A549 (cell line): ENCODE data around the gene ARG2. TPM values are rescaled to one million over a fixed set of nuclear protein-coding genes. Genes with fewer than 3 reads are reported as not detected.

ENCODE experiments used
- BCL3 ChIP-seq: fragments of >200 bp; sonication (Bioruptor Twin); formaldehyde crosslinking; IDR thresholded peaks from 3 replicates; pipeline ENCODE4 v1.6.1; 2016
- BHLHE40 ChIP-seq: IDR thresholded peaks from 2 replicates; pipeline ENCODE4 v1.6.1; 2012; ENCODE audit warnings: low read depth, low read length, inconsistent platforms
- CHD2 ChIP-seq: fragments of 150-350 bp; IDR thresholded peaks from 2 replicates; pipeline ENCODE4 v1.6.1; 2014; ENCODE audit warnings: low read length; ENCODE audit not compliant: partially characterized antibody
- CHD4 ChIP-seq: fragments of 200-600 bp; sonication (generic); IDR thresholded peaks from 2 replicates; pipeline ENCODE4 v1.6.1; 2016; ENCODE audit warnings: antibody characterized with exemption, mild to moderate bottlenecking, borderline replicate concordance
- EHF ChIP-seq: fragments of 250-450 bp; sonication (Bioruptor Pico); IDR thresholded peaks from 2 replicates; pipeline ENCODE4 v1.5.0; 2020; ENCODE audit warnings: mild to moderate bottlenecking
- EHMT2 ChIP-seq: fragments of 200-600 bp; sonication (generic); IDR thresholded peaks from 2 replicates; pipeline ENCODE4 v1.6.1; 2016; ENCODE audit warnings: antibody characterized with exemption, low read depth, mild to moderate bottlenecking, moderate library complexity
- FOSL2 ChIP-seq, 2 experiments: fragments of 450-650 bp in 1 of 2; fragments of >200 bp in 1 of 2; sonication (Bioruptor Twin) in 1 of 2; formaldehyde crosslinking; IDR thresholded peaks; 2 replicates each; pipeline versions ENCODE4 v1.5.0 to v1.6.1; 2016 to 2020; ENCODE audit warnings: mild to moderate bottlenecking in 1 of 2, moderate library complexity in 1 of 2
- HOXA7 ChIP-seq: fragments of 250-450 bp; sonication (Bioruptor Pico); IDR thresholded peaks from 2 replicates; pipeline ENCODE4 v1.5.0; 2020; ENCODE audit warnings: mild to moderate bottlenecking, moderate library complexity
- HOXB5 ChIP-seq: fragments of 250-450 bp; sonication (Bioruptor Pico); IDR thresholded peaks from 2 replicates; pipeline ENCODE4 v1.5.0; 2020; ENCODE audit warnings: mild to moderate bottlenecking, moderate library complexity
- JUNB ChIP-seq: fragments of >200 bp; sonication (Bioruptor Twin); formaldehyde crosslinking; IDR thresholded peaks from 2 replicates; pipeline ENCODE4 v1.6.1; 2016
- MAFK ChIP-seq: fragments of 450-650 bp; IDR thresholded peaks from 2 replicates; pipeline ENCODE4 v1.6.1; 2014; ENCODE audit not compliant: partially characterized antibody
- MAZ ChIP-seq: fragments of 150-350 bp; IDR thresholded peaks from 2 replicates; pipeline ENCODE4 v1.6.1; 2014; ENCODE audit warnings: antibody characterized with exemption, low read depth, low read length, borderline replicate concordance
- POLR2A ChIP-seq: IDR thresholded peaks from 2 replicates; pipeline ENCODE4 v1.6.1; 2012; ENCODE audit warnings: mild to moderate bottlenecking, low read length
- POLR2AphosphoS2 ChIP-seq: conservative IDR thresholded peaks from 2 replicates; pipeline ENCODE4 v1.6.1; 2012; ENCODE audit warnings: low read length, improper control_type of control experiment, inconsistent platforms
- REST ChIP-seq: fragments of 200-600 bp; sonication (generic); IDR thresholded peaks from 2 replicates; pipeline ENCODE4 v1.6.1; 2016; ENCODE audit warnings: antibody characterized with exemption, mild to moderate bottlenecking, moderate library complexity
- RFX5 ChIP-seq: fragments of 450-650 bp; IDR thresholded peaks from 2 replicates; pipeline ENCODE4 v1.7.1; 2014; ENCODE audit warnings: antibody characterized with exemption, mild to moderate bottlenecking, moderate library complexity
- RNF2 ChIP-seq: fragments of 200-600 bp; sonication (generic); IDR thresholded peaks from 2 replicates; pipeline ENCODE4 v1.6.1; 2016; ENCODE audit warnings: low read depth, mild to moderate bottlenecking, antibody characterized with exemption, moderate library complexity, borderline replicate concordance
- SMC3 ChIP-seq: fragments of >200 bp; sonication (Bioruptor Twin); formaldehyde crosslinking; IDR thresholded peaks from 3 replicates; pipeline ENCODE4 v1.6.1; 2018; ENCODE audit warnings: inconsistent platforms
- TP53 ChIP-seq: fragments of 250-450 bp; sonication (Bioruptor Pico); IDR thresholded peaks from 2 replicates; pipeline ENCODE4 v1.5.0; 2021; ENCODE audit warnings: mild to moderate bottlenecking, moderate library complexity
- USF2 ChIP-seq: fragments of 450-650 bp; IDR thresholded peaks from 2 replicates; pipeline ENCODE4 v1.6.1; 2014; ENCODE audit warnings: antibody characterized with exemption
- ZFP36 ChIP-seq: fragments of 450-650 bp; IDR thresholded peaks from 2 replicates; pipeline ENCODE4 v1.6.1; 2014; ENCODE audit warnings: borderline replicate concordance; ENCODE audit not compliant: partially characterized antibody
- ZNF302 ChIP-seq: fragments of 250-450 bp; sonication (Bioruptor Pico); IDR thresholded peaks from 2 replicates; pipeline ENCODE4 v1.9.0; 2021; ENCODE audit warnings: inconsistent platforms, mild to moderate bottlenecking, moderate library complexity
- ZSCAN20 ChIP-seq: fragments of 250-450 bp; sonication (Bioruptor Pico); IDR thresholded peaks from 2 replicates; pipeline ENCODE4 v1.8.0; 2022; ENCODE audit warnings: mild to moderate bottlenecking, moderate library complexity
- polyA plus RNA-seq, 4 experiments: library from polyadenylated mRNA; depleted of rRNA in 3 of 4; stranded (reverse); fragments of >200 nt; fragmentation: RNase III in 1 of 4; extraction: RNeasy Plus Mini Kit Qiagen cat#74134 plus additional on column Dnase treatment in 1 of 4; gene quantifications; 2 replicates in 3 of 4; 3 replicates in 1 of 4; pipeline ENCODE4 v1.2.3, GENCODE V29; 2011 to 2017

ARG2 gene
- polyA plus RNA-seq, 2 of the 4 experiments (the other 2 are of a cell fraction): 1.8 to 2.5 TPM

- TF ChIP-seq RFX5 (0 out of 2 replicates have a peak, but pooled peaks have one; percentile 18), MAZ (no peak), MAFK (no peak), ZSCAN20 (CRISPR knock-in tag) (no peak), RNF2 (no peak), BHLHE40 (no peak), HOXA7 (CRISPR knock-in tag) (no peak), ZNF302 (CRISPR knock-in tag) (no peak), EHF (CRISPR knock-in tag) (no peak), SMC3 (peak; percentile 39; the same call in 2 of the 3 replicates), POLR2A (peak; percentile 58), POLR2AphosphoS2 (0 out of 2 replicates have a peak, but pooled peaks have one; percentile 30), USF2 (no peak), CHD4 (no peak), REST (peak; percentile 62; the same call in 1 of the 2 replicates), FOSL2 (IDR thresholded peaks at IDR 0.05) (no peak), FOSL2 (CRISPR knock-in tag; IDR thresholded peaks at IDR 0.05) (no peak), HOXB5 (CRISPR knock-in tag) (no peak), JUNB (no peak), BCL3 (peak; percentile 68), CHD2 (no peak), EHMT2 (no peak), ZFP36 (no peak), TP53 (CRISPR knock-in tag) (no peak)
- TF ChIP-seq, all 56 proteins: peak for 12
Observed at GRCh38 chr14:67674480-67675218, 54.9 kb downstream of the ARG2 start, which contains the start of gene VTI1B (continued).
